GM12878 (cell line): ENCODE results near the gene SLC12A2. TPM values are rescaled to one million over a fixed set of nuclear protein-coding genes. Genes with fewer than 3 reads are reported as not detected.

Experiments used
- ATAC-seq: fragments of 200-7000 bp; cut with Tn5 transposase; 3 replicates; pipeline ENCODE4 v1.9.1; 2020; ENCODE audit warnings: mild to moderate bottlenecking, moderate library complexity
- BruUV-seq: library from RNA; stranded (reverse); fragments of 400-500 nt; replicated peaks from 2 replicates; lab custom pipeline; 2021; lab: Mats Ljungman, UMichigan
- CTCF ChIA-PET: fragments of 300-600 bp; sonication (Branson Sonifier 250); formaldehyde crosslinking; extraction: SDS; loops from one replicate; lab custom pipeline; 2021; ENCODE audit warnings: inconsistent platforms; lab: Yijun Ruan, JAX
- POLR2A ChIA-PET: fragments of 350-600 bp; formaldehyde crosslinking; extraction: SDS; loops from one replicate; lab custom pipeline; 2021; ENCODE audit warnings: inconsistent platforms; lab: Charles Lee
- RAD21 ChIA-PET: fragments of 300-600 bp; sonication (Branson Sonifier 250); formaldehyde crosslinking; loops from one replicate; lab custom pipeline; 2023; ENCODE audit warnings: antibody characterized with exemption; ENCODE audit not compliant: unreplicated experiment; lab: Charles Lee
- SMC1A ChIA-PET: fragments of 300-600 bp; sonication (Branson Sonifier 250); formaldehyde crosslinking; loops from one replicate; lab custom pipeline; 2023; ENCODE audit not compliant: unreplicated experiment, uncharacterized antibody; lab: Charles Lee
- DNase-seq: peaks from one replicate; pipeline ENCODE4 v3.0.0-alpha.2; 2011; ENCODE audit warnings: low read depth, low spot score
- FAIRE-seq: peaks from 3 replicates; lab custom pipeline; 2011; peaks lifted over from hg19 to GRCh38; lab: Jason Lieb, UNC
- H2AFZ ChIP-seq: 2 replicates; pipeline ENCODE4 v1.6.0; 2011; ENCODE audit warnings: low read depth, low read length, control low read depth; ENCODE audit not compliant: control insufficient read depth
- H3K27ac ChIP-seq: 2 replicates; pipeline ENCODE4 v1.5.1; 2011; ENCODE audit warnings: control low read depth; ENCODE audit not compliant: control insufficient read depth, insufficient read depth
- H3K27me3 ChIP-seq, 2 experiments: replicated peaks in 1 of 2; 2 replicates each; pipeline versions ENCODE4 v1.6.0 to v1.6.1; 2011; ENCODE audit warnings: low read length in 1 of 2; ENCODE audit not compliant: control insufficient read depth in 2 of 2, insufficient read depth in 2 of 2
- H3K36me3 ChIP-seq, 2 experiments: 2 replicates each; pipeline ENCODE4 v1.5.1; 2011; ENCODE audit warnings: low read length in 1 of 2; ENCODE audit not compliant: control insufficient read depth in 2 of 2, insufficient read depth in 2 of 2
- H3K4me1 ChIP-seq: 2 replicates; pipeline ENCODE4 v1.6.1; 2011; ENCODE audit warnings: mild to moderate bottlenecking, low read length, moderate library complexity, mixed read lengths; ENCODE audit not compliant: control insufficient read depth, insufficient read depth
- H3K4me2 ChIP-seq: 2 replicates; pipeline ENCODE4 v1.6.0; 2011; ENCODE audit warnings: control low read depth; ENCODE audit not compliant: control insufficient read depth, insufficient read depth
- H3K4me3 ChIP-seq: fragments of 200-600 bp; sonication (generic); 2 replicates; pipeline ENCODE4 v1.5.1; 2016
- H3K79me2 ChIP-seq: 2 replicates; pipeline ENCODE4 v1.6.0; 2011; ENCODE audit warnings: low read length; ENCODE audit not compliant: control insufficient read depth, insufficient read depth
- H3K9ac ChIP-seq: 2 replicates; pipeline ENCODE4 v1.8.0; 2011; ENCODE audit warnings: low read length, control low read depth, mixed read lengths; ENCODE audit not compliant: control insufficient read depth, insufficient read depth
- H3K9me3 ChIP-seq: replicated peaks from 3 replicates; pipeline ENCODE4 v1.5.1; 2011; ENCODE audit warnings: mild to moderate bottlenecking, low read length; ENCODE audit not compliant: control insufficient read depth, insufficient read depth
- H4K20me1 ChIP-seq: 2 replicates; pipeline ENCODE4 v1.6.0; 2011; ENCODE audit not compliant: control insufficient read depth, insufficient read depth
- BCL11A ChIP-seq: IDR thresholded peaks from 2 replicates; pipeline ENCODE4 v1.6.1; 2011; ENCODE audit warnings: low read depth, low read length
- FOS ChIP-seq: IDR thresholded peaks from 3 replicates; pipeline ENCODE4 v1.6.1; 2011; ENCODE audit warnings: borderline replicate concordance; ENCODE audit not compliant: insufficient read length; ENCODE audit errors: extremely low read depth
- HDGF ChIP-seq: fragments of 450-650 bp; IDR thresholded peaks from 2 replicates; pipeline ENCODE4 v1.6.1; 2016; ENCODE audit warnings: antibody characterized with exemption
- IKZF1 ChIP-seq: fragments of 450-650 bp; conservative IDR thresholded peaks from 2 replicates; pipeline ENCODE4 v1.6.1; 2017; ENCODE audit warnings: antibody characterized with exemption, mild to moderate bottlenecking
- MTA2 ChIP-seq: fragments of 450-650 bp; IDR thresholded peaks from 2 replicates; pipeline ENCODE4 v1.6.1; 2016; ENCODE audit warnings: low read depth, mild to moderate bottlenecking, moderate library complexity
- SUPT20H ChIP-seq: IDR thresholded peaks from 2 replicates; pipeline ENCODE4 v1.6.1; 2011; ENCODE audit warnings: low read depth, mild to moderate bottlenecking, low read length, moderate library complexity, borderline replicate concordance; ENCODE audit not compliant: control insufficient read depth
- WGBS: methylation state at CpG from one replicate; pipeline ENCODE4 v1.1.6; 2016; ENCODE audit warnings: low lambda C conversion rate; ENCODE audit not compliant: insufficient replicate concordance, insufficient coverage; ENCODE audit errors: missing lambda C conversion rate; 5-methylcytosine and 5-hydroxymethylcytosine counted together
- in situ Hi-C: fragments of 300-500 bp; cut with MboI; formaldehyde crosslinking; loops from 9 replicates; pipeline ENCODE4 v1.14.3; 2018; ENCODE audit warnings: mixed read lengths
- intact Hi-C: fragments of 100-400 bp; cut with micrococcal nuclease; formaldehyde crosslinking; loops from one replicate; pipeline ENCODE4 v1.14.2; 2022; ENCODE audit not compliant: unreplicated experiment
- polyA plus RNA-seq, 11 experiments: library from polyadenylated mRNA; depleted of rRNA in 4 of 11; unstranded in 6 of 11; stranded (reverse) in 5 of 11; fragments of >200 nt; fragmentation: Nextera tagmentation in 4 of 11; fragmentation: Illumina TruSeq in 1 of 11; extraction: Ambion mirVana in 4 of 11; extraction: Trizol in 1 of 11; gene quantifications; 1 replicate in 1 of 11; 2 replicates in 10 of 11; pipeline versions ENCODE4 v1.2.1 to v1.2.3, GENCODE V29; 2011 to 2016; ENCODE audit warnings: inconsistent platforms in 2 of 11, missing spikeins in 2 of 11, low read depth in 1 of 11
- total RNA-seq, 4 experiments: library from RNA; depleted of rRNA in 3 of 4; stranded (reverse); fragments of >200 nt in 3 of 4; fragmentation: Illumina TruSeq in 1 of 4; extraction: Trizol in 1 of 4; gene quantifications; 2 replicates each; pipeline versions ENCODE4 v1.2.1 to v1.2.3, GENCODE V29; 2013 to 2021

Gene SLC12A2
- total and polyA plus RNA-seq, 10 of the 15 experiments (the other 5 are each of a cell fraction or from before 2014, with no cell fraction given) = 5.1 to 21.8 (median 10.5) TPM

DNA sequence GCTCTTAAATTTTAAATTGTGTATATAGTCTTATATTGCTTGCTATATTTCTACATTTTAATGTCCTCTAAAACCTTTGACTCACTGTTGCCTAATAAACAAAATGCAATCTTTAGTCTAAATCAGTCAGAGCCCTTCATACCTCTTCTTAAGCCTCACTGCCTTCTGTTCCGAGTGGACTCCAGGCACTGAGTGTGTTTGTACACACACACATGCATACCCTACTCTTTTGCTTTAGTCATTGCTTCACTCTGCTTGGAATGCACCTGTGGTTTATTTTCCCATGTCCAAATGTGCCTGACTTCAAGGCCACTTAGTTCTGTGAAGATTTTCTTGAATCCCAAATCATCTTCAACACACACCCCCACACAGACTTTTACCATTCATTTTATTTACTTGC lies 60.9 kb downstream of the SLC12A2 start:
- Histone ChIP-seq H3K27ac (no peak overlapping the region), H3K27me3 (no peaks in the 10 kb centered on the region)
- in situ Hi-C loops = no loop called here
- SMC1A ChIA-PET = interaction anchor here (1.3 kb wide), 1 partner anchor 21 kb away, joined by 4 read pairs; no protein-coding TSS in a partner anchor
- RAD21 ChIA-PET = no interaction called here
- no peak for DNase-seq
- TF ChIP-seq MTA2 (no peak), BCL11A (no peak), IKZF1 (no peak), SUPT20H (no peak)
- TF ChIP-seq, all 136 proteins: peak for 0
- Histone ChIP-seq H3K36me3 (peaks cover 0 to 12% of the 10 kb centered on the region in 2 experiments; a peak in 2 of 4 replicates), H3K79me2 (no peaks in the 10 kb centered on the region), H3K9ac (no peak overlapping the region), H2AFZ (no peak overlapping the region), H4K20me1 (no peaks in the 10 kb centered on the region), H3K4me2 (no peak overlapping the region), H3K4me1 (no peaks in the 10 kb centered on the region), H3K4me3 (no peak overlapping the region), H3K9me3 (no peaks in the 10 kb centered on the region)
- 94% methylated on average over 1 of the region's 1 CpG for WGBS
- no TSS peak for BruUV-seq
- ChIA-PET CTCF (no interaction called here), POLR2A (no interaction called here)
- intact Hi-C loops = no loop called here
- ATAC-seq (no peak), FAIRE-seq (no peak)

DNA sequence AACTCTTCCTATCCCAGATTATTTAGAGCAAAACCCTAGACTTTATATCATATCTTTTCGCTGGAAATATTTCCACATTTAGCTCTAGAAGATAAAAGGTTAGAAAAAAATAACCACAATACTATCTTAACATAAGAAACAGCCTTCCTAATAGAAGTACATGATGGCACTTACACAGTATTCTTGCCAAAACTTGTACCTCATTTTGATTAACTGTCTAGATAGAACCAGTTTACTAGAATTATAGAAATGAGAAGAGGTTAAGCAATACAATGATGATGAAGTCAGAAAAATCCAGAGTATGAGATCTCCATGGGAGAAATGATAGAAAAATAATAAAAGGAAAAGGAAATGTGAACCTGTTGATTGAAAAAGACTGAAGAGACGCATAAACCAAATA lies 63.1 kb downstream of the SLC12A2 start:
- Histone ChIP-seq H3K27ac (no peak overlapping the region), H3K36me3 (peaks cover 0 to 12% of the 10 kb centered on the region in 2 experiments; a peak in 2 of 4 replicates), H3K27me3 (no peaks in the 10 kb centered on the region), H4K20me1 (no peaks in the 10 kb centered on the region), H2AFZ (no peak overlapping the region), H3K9ac (no peak overlapping the region), H3K4me3 (no peak overlapping the region), H3K4me2 (no peak overlapping the region), H3K9me3 (no peaks in the 10 kb centered on the region), H3K4me1 (no peaks in the 10 kb centered on the region), H3K79me2 (no peaks in the 10 kb centered on the region)
- no TSS peak for BruUV-seq
- SMC1A ChIA-PET = interaction anchor here (1.1 kb wide), 1 partner anchor 11 kb away, joined by 4 read pairs; no protein-coding TSS in a partner anchor
- CTCF ChIA-PET = interaction anchor here (0.6 kb wide), 1 partner anchor 759 kb away, joined by 3 read pairs; no protein-coding TSS in a partner anchor
- RAD21 ChIA-PET = no interaction called here
- 100% methylated on average over 2 of the region's 2 CpGs for WGBS
- intact Hi-C loops = no loop called here
- no peak for TF ChIP-seq FOS
- no peak for TF ChIP-seq HDGF
- no peak for FAIRE-seq
- no peak for DNase-seq
- POLR2A ChIA-PET = no interaction called here
- in situ Hi-C loops = no loop called here
- ATAC-seq = no peak
